MG63 (cell line): ENCODE results near the gene RSPH10B2. TPM values are rescaled to one million over a fixed set of nuclear protein-coding genes. Genes with fewer than 3 reads are reported as not detected.
A peak's percentile ranks its signal among the peaks of the same experiment; 100 is the strongest.
"Not testable (repeated sequence)": the region's sequence is repeated elsewhere in the genome, so short reads cannot be mapped to it uniquely, and the experiment has no call there.

Experiments used
- DNase-seq: peaks from one replicate; pipeline ENCODE4 v3.0.0-alpha.2; 2020
- H3K27me3 ChIP-seq: fragments of 250-450 bp; sonication (Bioruptor Pico); 2 replicates; pipeline ENCODE4 v1.5.1; 2020; ENCODE audit warnings: mild to moderate bottlenecking, moderate library complexity
- H3K36me3 ChIP-seq: fragments of 250-450 bp; sonication (Bioruptor Pico); 2 replicates; pipeline ENCODE4 v1.5.1; 2020; ENCODE audit warnings: mild to moderate bottlenecking, moderate library complexity
- H3K4me3 ChIP-seq: fragments of 250-450 bp; sonication (Bioruptor Pico); 2 replicates; pipeline ENCODE4 v1.5.1; 2020; ENCODE audit warnings: mild to moderate bottlenecking, moderate library complexity
- H3K9me3 ChIP-seq: fragments of 250-450 bp; sonication (Bioruptor Pico); 2 replicates; pipeline ENCODE4 v1.5.1; 2020; ENCODE audit warnings: mild to moderate bottlenecking, moderate library complexity
- total RNA-seq: library from RNA; depleted of rRNA; stranded (reverse); fragments of >200 nt; shearing (Covaris generic); gene quantifications from 2 replicates; pipeline ENCODE4 v1.2.3, GENCODE V29; 2014; ENCODE audit warnings: low replicate concordance

RSPH10B2 gene
- total RNA-seq, 1 experiment from 2014 or later = not detected

DNA sequence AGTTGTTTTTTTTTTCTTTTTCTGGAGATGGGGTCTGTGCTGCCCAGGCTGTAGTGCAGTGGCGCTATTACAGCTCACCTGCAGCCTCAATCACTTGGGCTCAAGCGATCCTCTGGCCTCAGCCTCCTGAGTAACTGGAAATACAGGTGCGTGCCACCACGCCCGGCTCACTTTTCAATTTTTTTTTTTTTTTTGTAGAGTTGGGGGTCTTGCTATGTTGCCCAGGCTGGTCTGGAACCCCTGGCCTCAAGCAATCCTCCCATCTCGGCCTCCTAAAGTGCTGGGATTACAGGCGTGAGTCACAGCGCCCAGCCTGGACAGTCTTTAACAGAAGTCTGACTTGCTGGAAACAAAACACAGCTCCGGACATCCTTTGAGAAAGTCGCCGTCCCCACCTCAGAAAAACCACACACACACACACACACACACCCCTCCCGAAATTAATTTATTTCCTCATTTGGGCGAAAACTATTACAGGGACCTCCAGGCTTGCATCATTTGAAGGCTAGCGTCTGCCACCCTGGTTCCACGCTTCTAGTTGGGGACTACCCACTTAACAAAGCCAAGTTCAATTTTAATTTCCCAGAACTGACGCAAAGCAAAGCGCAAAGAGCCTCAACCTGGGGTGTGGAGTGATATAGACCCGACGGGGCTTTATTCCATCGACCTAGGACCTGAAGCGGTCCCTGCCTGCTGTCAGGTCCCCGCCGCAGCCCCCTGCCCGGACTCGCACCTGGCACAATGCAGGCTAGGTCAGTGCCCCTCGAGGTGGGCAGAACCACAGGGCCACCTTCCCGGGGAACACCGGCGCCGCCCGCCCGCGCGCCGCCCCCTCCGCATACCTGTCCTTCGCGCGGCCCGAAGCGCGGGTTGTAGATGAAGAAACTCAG, 71.6 kb downstream of the RSPH10B2 start:
- not testable (repeated sequence) for H3K36me3 ChIP-seq, H3K9me3 ChIP-seq, DNase-seq, H3K27me3 ChIP-seq
- H3K4me3 ChIP-seq = peak overlapping the region; percentile 33

DNA sequence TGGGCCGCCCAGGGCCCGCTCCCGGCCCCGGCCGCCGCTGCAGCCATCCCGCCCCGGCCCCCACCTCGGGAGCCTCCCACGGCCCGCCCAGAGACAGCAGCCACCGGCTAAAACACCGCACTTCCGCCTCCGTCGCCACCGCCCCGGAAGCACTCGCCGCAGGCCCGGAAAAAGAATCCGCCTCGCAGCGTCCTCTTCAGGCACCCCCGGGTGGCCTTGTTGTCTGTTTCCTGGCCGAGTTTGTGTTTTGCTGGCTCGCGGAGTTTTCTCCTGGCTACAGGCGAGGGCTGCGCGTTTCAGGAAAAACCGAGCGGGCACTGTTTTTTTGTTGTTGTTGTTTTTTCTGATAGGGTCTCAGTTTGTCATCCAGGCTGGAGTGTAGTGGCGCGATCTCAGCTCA, 72.2 kb downstream of the RSPH10B2 start, which contains the start of gene CCZ1B:
Gene CCZ1B (minus strand): TSS at position 125 of the 400 bp plus-strand sequence. CDS start 78 bp downstream, at position 47.
- peak; percentile 94 for DNase-seq
- peak within 1 kb of the TSS; percentile 46 for H3K4me3 ChIP-seq
- H3K36me3 ChIP-seq = not testable (repeated sequence)

DNA sequence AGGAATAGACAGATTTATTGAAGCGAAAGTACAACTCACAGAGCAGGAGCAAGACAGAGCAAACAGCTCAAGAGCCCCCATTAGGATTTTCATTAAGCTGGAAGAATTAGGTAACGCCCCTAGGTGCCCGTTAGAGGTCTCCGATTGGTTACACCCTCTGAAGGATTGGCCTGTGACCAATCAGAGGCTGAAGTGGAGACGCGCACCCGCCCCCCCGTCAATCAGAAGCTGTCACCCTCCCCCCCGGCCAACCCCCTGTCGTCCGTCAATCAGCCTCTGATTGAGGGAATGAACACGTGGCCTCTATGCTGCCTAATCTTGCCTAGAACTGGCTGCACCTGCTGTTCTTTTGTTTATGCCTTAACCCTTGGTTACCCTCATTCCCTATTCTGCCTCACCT, 73.3 kb downstream of the RSPH10B2 start:
- not testable (repeated sequence) for H3K36me3 ChIP-seq, H3K9me3 ChIP-seq, H3K4me3 ChIP-seq, DNase-seq, H3K27me3 ChIP-seq

More for the DNA sequence above, 72.2 kb downstream of the RSPH10B2 start, which contains the start of gene CCZ1B:
- H3K27me3 ChIP-seq, H3K9me3 ChIP-seq: not testable (repeated sequence)

DNA sequence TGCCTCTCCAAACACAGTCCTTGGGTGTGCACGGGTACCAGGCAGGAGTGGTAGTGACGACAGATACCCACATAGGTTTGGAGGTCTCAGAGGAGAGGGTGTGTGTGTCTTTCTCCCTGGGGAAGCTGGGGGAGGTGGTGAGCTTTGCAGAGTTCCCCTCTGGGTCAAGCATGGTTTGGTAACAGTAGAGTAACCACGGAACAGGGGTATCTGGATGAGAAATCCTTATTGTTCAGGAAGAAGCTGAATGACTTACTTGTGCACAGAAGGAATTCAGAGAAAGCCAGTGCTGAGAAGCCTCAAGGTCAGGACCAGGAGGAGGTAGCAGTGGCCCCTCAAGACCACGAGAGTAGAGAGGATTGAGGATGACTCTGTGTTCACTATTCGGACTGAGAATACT, 75.7 kb downstream of the RSPH10B2 start:
- H3K27me3 ChIP-seq, H3K36me3 ChIP-seq, H3K4me3 ChIP-seq, DNase-seq, H3K9me3 ChIP-seq: not testable (repeated sequence)

DNA sequence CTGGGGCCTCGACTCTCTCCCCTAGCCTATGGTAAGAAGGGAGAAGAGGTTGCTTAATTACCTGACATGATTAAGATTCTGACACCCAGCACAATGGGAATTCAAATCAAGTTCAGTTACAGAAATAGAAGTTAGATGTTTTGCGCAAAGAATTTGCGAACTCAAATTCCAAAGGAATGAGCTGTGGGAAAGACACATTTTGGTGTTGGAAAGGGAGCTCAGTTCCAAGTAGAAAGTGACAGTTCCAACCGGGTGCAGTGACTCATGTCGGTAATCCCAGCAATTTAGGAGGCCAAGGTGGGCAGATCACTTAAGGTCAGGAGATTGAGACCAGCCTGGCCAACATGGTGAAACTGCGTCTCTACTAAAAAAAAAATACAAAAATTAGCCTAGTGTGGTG, 76.1 kb downstream of the RSPH10B2 start:
- H3K36me3 ChIP-seq, H3K4me3 ChIP-seq, H3K27me3 ChIP-seq, H3K9me3 ChIP-seq: not testable (repeated sequence)
- DNase-seq = peak; percentile 8

DNA sequence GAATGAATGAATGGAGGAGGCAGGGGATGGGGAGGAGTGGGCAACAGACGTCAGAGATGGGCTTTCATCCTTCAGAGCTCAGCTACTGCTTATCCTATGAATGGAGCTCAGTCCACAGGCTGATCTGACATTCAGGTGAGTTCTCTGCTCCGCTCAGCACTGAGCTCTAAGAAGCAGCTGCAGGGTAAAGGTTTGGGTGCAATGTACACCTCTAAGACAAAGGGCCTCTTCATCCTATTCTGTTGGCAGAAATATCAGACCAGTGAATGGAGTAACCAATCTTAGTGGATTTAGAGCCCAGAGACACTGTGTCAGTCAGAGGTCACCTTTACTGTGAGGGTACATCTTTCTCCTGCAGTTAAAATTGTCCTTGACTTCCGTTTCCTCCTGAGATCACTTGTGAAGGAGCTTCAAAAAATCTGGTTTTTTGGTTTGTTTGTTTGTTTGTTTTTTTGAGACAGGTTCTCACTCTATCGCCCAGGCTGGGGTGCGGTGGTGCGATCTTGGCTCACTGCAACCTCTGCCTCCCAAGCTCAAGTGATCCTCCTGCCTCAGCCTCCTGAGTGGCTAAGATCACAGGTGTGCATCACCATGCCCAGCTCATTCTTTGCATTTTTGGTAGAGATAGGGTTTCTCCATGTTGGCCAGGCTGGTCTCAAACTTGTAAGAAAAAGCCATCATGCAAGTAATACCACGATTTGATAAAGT, 77.3 kb downstream of the RSPH10B2 start:
- no peak for DNase-seq
- Histone ChIP-seq H3K27me3 (no peaks in the 10 kb centered on the region), H3K4me3 (no peak overlapping the region), H3K36me3 (no peaks in the 10 kb centered on the region), H3K9me3 (no peaks in the 10 kb centered on the region)

DNA sequence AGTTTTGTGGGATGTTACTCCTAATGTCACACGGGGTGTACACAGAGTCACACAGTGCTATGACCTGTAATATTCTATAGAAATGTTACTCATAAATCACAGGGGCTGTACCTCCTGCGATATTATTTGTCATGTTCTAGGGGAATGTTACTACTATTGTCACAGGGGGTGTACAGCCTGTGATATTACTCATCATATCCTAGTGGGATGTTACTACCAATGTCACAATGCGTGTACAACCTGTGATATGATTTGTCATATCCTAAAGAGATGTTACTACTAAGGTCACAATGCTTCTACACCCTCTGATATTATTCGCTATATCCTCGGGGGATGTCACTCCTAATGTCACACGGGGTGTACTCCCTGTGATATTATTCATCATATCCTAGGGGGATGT, 79.7 kb downstream of the RSPH10B2 start:
- Histone ChIP-seq H3K36me3 (no peaks in the 10 kb centered on the region), H3K27me3 (no peaks in the 10 kb centered on the region), H3K9me3 (no peaks in the 10 kb centered on the region), H3K4me3 (no peak overlapping the region)
- DNase-seq = no peak

DNA sequence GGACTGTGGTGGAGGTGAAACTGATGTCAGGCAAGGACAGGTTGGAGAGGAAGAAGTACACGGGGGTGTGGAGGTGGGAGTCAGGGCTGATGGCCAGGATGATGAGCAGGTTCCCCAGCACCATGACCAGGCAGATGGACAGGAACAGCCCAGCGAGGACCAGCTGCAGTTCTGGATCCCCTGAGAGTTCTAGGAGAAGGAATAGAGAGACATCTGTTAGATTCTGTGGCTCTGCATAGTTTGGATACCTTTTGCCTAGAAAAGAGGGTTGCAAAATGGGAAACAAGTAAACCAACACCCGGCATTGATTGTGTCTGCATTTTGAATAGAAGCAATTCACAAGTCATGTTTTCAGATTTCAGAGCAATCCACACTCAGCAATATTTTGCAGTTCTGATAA, 81.6 kb downstream of the RSPH10B2 start:
- H3K9me3 ChIP-seq, H3K36me3 ChIP-seq, H3K27me3 ChIP-seq, H3K4me3 ChIP-seq, DNase-seq: not testable (repeated sequence)

DNA sequence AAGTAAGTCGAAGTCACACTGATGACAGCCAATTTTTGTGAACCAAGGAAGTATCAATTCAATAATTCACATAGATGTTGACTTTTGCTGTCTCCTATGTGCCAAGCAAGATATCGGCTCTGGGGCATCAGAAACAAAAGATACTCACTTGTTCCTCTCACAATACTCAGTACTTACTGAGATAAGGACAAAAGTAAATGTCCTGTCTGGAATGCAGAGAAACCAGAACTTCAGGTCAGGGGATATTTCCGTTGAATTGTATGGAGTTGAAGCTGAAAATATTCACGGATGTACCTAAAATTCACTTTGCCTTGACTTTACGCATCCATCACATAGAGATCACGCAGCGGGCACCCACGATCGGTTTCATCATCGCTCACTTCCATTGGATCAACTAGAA, 83.2 kb downstream of the RSPH10B2 start:
- not testable (repeated sequence) for H3K36me3 ChIP-seq, H3K9me3 ChIP-seq

DNA sequence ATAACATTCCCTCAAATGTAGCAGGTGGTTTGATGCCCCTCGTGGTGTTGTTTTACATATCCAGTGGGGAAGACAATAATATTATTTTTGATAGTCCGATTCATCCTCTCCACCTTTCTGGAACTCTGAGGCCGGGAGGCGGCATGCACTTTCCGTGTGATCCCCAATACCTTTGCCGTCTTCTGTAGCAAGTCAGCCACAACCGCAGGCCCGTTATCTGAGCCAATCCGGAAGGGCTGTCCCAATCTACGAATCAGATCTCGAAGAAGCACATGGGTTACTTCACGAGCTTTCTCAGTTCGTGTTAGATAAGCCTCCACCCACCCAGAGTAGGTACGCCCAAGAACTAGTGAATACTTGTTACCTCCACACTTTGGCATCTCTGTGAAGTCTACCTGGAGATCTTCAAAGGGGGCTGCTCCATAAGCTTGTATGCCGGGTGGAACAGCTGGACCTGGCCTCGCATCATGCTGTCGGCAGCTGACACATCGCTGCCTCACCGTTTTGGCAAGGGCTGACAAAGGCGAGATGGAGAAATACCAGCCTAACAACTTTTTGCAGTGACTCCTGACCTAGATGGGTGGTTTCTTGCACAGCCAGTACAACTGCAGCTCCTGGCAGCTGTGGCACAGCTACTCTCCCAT, 88.5 kb downstream of the RSPH10B2 start:
- H3K9me3 ChIP-seq, H3K4me3 ChIP-seq, H3K36me3 ChIP-seq, H3K27me3 ChIP-seq: not testable (repeated sequence)
- peak; percentile 80 for DNase-seq

More for the DNA sequence above, 83.2 kb downstream of the RSPH10B2 start:
- not testable (repeated sequence) for H3K27me3 ChIP-seq, H3K4me3 ChIP-seq, DNase-seq

DNA sequence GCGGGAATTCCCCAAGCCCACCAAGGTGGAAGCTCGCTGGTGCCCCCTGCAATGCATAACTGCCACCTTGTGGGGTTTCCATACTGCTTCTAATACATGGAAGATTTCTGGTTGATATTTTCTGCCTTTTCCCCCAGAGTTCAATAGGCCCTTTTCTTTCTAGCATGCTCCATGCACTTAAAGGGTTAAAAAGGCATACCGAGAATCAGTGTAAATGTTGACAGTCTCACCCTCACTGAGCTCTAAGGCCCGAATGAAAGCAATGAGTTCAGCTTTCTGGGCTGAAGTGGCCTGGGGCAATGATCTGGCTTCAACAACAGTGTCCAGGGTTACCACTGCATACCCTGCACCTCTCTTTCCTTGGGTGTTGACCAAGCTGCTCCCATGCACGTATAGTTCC, 89.2 kb downstream of the RSPH10B2 start:
- not testable (repeated sequence) for DNase-seq, H3K4me3 ChIP-seq, H3K27me3 ChIP-seq

DNA sequence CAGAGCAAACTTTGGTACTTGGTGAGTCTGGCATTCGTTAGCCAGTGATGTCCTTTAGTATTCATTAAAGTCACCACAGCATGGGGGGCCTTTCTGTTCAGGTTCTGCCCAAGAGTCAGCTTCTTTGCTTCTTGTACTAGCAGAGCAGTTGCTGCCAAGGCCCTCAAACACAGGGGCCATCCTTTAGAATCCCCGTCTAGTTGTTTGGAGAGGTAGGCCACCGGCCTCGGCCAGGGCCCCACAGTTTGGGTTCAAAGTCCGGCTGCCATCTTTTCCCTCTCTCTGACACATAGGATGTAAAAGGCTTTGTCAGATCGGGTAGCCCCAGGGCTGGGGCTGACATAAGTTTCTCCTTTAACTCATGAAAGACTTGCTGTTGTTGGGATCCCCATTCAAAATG, 89.8 kb downstream of the RSPH10B2 start:
- not testable (repeated sequence) for H3K4me3 ChIP-seq, H3K36me3 ChIP-seq, H3K9me3 ChIP-seq, H3K27me3 ChIP-seq, DNase-seq

More for the DNA sequence above, 89.2 kb downstream of the RSPH10B2 start:
- not testable (repeated sequence) for H3K36me3 ChIP-seq, H3K9me3 ChIP-seq

DNA sequence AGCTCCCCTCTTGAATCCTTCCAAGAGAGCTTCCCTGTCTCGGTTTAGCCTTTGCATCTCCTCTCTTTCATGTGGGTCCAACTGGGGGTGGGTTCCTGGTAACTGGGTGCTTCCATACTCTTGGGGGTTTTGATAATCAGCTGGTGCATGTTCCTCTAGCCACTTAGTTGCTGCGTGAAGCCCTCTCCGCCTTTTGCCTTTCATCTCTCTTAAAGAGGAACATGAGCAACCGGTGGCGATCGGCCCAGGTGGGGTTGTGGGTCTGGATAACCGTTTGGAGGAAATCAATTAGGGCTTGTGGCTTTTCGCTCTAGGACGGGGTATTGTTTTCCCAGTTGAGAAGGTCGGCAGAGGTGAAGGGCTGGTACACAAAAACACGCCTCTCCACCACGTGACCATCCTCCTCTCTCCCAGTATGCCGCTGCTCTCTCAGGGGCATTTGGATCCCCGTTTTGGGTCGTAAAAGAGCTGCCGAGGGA, 92.1 kb downstream of the RSPH10B2 start:
- H3K36me3 ChIP-seq = not testable (repeated sequence)

DNA sequence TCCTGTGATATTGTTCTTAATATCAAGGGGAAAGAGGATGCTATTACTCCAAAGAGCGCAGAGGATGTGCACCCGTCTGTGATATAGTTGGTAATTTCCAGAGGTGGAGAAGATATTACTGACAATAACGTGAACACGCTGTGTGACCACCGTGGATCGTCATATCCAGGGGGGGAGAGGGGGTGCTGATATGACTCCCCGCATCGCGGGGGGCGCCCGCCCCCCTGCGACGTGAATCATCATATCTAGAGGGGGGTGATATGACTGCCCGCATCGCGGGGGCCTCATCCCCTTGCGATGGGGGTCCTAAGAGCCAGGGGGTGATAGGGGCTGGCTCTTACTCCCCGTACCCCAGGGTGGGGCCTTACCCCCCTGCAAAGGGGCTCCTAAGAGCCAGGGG, 93.8 kb downstream of the RSPH10B2 start:
- H3K27me3 ChIP-seq, H3K4me3 ChIP-seq, H3K9me3 ChIP-seq, DNase-seq, H3K36me3 ChIP-seq: not testable (repeated sequence)

More for the DNA sequence above, 92.1 kb downstream of the RSPH10B2 start:
- not testable (repeated sequence) for DNase-seq, H3K9me3 ChIP-seq, H3K4me3 ChIP-seq, H3K27me3 ChIP-seq
